Activated CD4-positive, alpha-beta T cell treated with anti-CD3 and anti-CD28 coated beads for 36 hours (primary cell): ENCODE results near the gene COL1A1. TPM values are rescaled to one million over a fixed set of nuclear protein-coding genes. Genes with fewer than 3 reads are reported as not detected.

Experiments
- ATAC-seq: fragments of 200-7000 bp; cut with Tn5 transposase; one replicate; pipeline ENCODE4 v1.10.0; 2021; ENCODE audit warnings: mild to moderate bottlenecking, moderate library complexity
- CTCF ChIA-PET: fragments of 350-600 bp; sonication (Branson Sonifier 250); formaldehyde crosslinking; loops from one replicate; lab custom pipeline; 2021; ENCODE audit warnings: antibody characterized with exemption; lab: Charles Lee
- POLR2A ChIA-PET: fragments of 350-600 bp; sonication (Branson Sonifier 250); formaldehyde crosslinking; loops from one replicate; lab custom pipeline; 2021; ENCODE audit warnings: antibody characterized with exemption, inconsistent platforms; lab: Charles Lee
- DNase-seq: peaks from one replicate; pipeline ENCODE4 v3.0.0-alpha.2; 2020
- H3K27ac Mint-ChIP-seq: one replicate; pipeline ENCODE4 v1.8.0; 2021; ENCODE audit warnings: mixed read lengths
- H3K27me3 Mint-ChIP-seq: one replicate; pipeline ENCODE4 v1.8.0; 2021; ENCODE audit warnings: mixed read lengths
- H3K36me3 Mint-ChIP-seq: one replicate; pipeline ENCODE4 v1.8.0; 2021; ENCODE audit warnings: low read depth, mixed read lengths
- H3K4me1 Mint-ChIP-seq: one replicate; pipeline ENCODE4 v1.8.0; 2021; ENCODE audit warnings: mixed read lengths
- H3K4me3 Mint-ChIP-seq: one replicate; pipeline ENCODE4 v1.8.0; 2021; ENCODE audit warnings: mild to moderate bottlenecking, moderate library complexity, mixed read lengths
- H3K9me3 Mint-ChIP-seq: one replicate; pipeline ENCODE4 v1.8.0; 2021; ENCODE audit warnings: low read depth, mixed read lengths
- intact Hi-C, 2 experiments: fragments of 100-400 bp; cut with DNase I in 1 of 2; cut with micrococcal nuclease in 1 of 2; formaldehyde crosslinking; loops; one replicate each; pipeline versions ENCODE4 v1.14.2 to v1.15.1; 2022 to 2024; cut with DNase I, micrococcal nuclease
- total RNA-seq, 2 experiments: library from RNA; stranded (reverse); gene quantifications; one replicate each; pipeline ENCODE4 v1.2.3, GENCODE V29; 2021

COL1A1 gene
- total RNA-seq, 2 experiments from 2014 or later = 0.55 to 0.70 TPM

- Mint-ChIP-seq H3K4me1 (peaks cover 40% of the 10 kb centered on the region), H3K9me3 (no peaks in the 10 kb centered on the region), H3K27ac (peak overlapping the region; percentile 96), H3K4me3 (peak overlapping the region; percentile 90), H3K36me3 (peaks cover 18% of the 10 kb centered on the region), H3K27me3 (no peaks in the 10 kb centered on the region)
- intact Hi-C loops = loop anchor here (1.0 to 5.0 kb wide), 7 partner anchors 10 to 959 kb away; partner anchors contain the start of genes EME1 (in 1 of the 2), LUC7L3 (in 1 of the 2), MRPL27 (in 1 of the 2) and PDK2 (in 1 of the 2)
- ATAC-seq (peak; percentile 66), DNase-seq (peak; percentile 95)
- ChIA-PET POLR2A (interaction anchor here (0.7 kb wide), 1 partner anchor 13 kb away, joined by 3 read pairs; no protein-coding TSS in a partner anchor), CTCF (interaction anchor here (1.1 to 2.9 kb wide), 7 partner anchors 10 to 84 kb away, joined by 3 to 50 read pairs (median 9); no protein-coding TSS in a partner anchor)
Observed at GRCh38 chr17:50151041-50151936, 50.1 kb downstream of the COL1A1 start.

- Mint-ChIP-seq H3K4me1 (peaks cover 46% of the 10 kb centered on the region), H3K4me3 (peak within 1 kb of the TSS; percentile 90), H3K27ac (peak within 1 kb of the TSS; percentile 96), H3K27me3 (no peaks in the 10 kb centered on the region), H3K36me3 (peaks cover 18% of the 10 kb centered on the region), H3K9me3 (no peaks in the 10 kb centered on the region)
- intact Hi-C loops = loop anchor here (1.0 to 5.0 kb wide), 7 partner anchors 11 to 958 kb away; partner anchors contain the start of genes EME1 (in 1 of the 2), LUC7L3 (in 1 of the 2), MRPL27 (in 1 of the 2) and PDK2 (in 1 of the 2)
- ATAC-seq = peak; percentile 2
- CTCF ChIA-PET = interaction anchor here (0.7 to 2.9 kb wide), 6 partner anchors 11 to 270 kb away, joined by 3 to 50 read pairs (median 7); partner anchors contain the start of gene TMEM92
- POLR2A ChIA-PET = no interaction called here
- DNase-seq = no peak
Observed at GRCh38 chr17:50150354-50151040, 50.9 kb downstream of the COL1A1 start, which contains the start of gene PPP1R9B. TSS of gene PPP1R9B (minus strand) at chr17:50150677. CDS start at chr17:50150513, 164 bp downstream.

- CTCF ChIA-PET = interaction anchor here (0.7 to 2.3 kb wide), 9 partner anchors 10 to 271 kb away, joined by 3 to 13 read pairs (median 5); partner anchors contain the start of gene TMEM92
- POLR2A ChIA-PET = interaction anchor here (0.5 kb wide), 1 partner anchor 90 kb away, joined by 6 read pairs; no protein-coding TSS in a partner anchor
- H3K4me1 Mint-ChIP-seq = peaks cover 46% of the 10 kb centered on the region
- no peaks in the 10 kb centered on the region for H3K27me3 Mint-ChIP-seq
- no peaks in the 10 kb centered on the region for H3K9me3 Mint-ChIP-seq
- no peak for ATAC-seq
- intact Hi-C loops = loop anchor here in 1 of 2 experiments (1.0 to 5.0 kb wide), 5 partner anchors 197 to 717 kb away; partner anchors contain the start of genes EME1, LUC7L3, MRPL27 and SPOP
- peak; percentile 75 for DNase-seq
- H3K36me3 Mint-ChIP-seq = peaks cover 21% of the 10 kb centered on the region
- H3K27ac Mint-ChIP-seq = peak overlapping the region; percentile 81
- peak overlapping the region; percentile 90 for H3K4me3 Mint-ChIP-seq
Observed at GRCh38 chr17:50149417-50150353, 51.7 kb downstream of the COL1A1 start.

GRCh38 chr17:50149091-50149416 lies 52.4 kb downstream of the COL1A1 start:
- no peaks in the 10 kb centered on the region for H3K9me3 Mint-ChIP-seq
- H3K4me3 Mint-ChIP-seq = peak overlapping the region; percentile 90
- H3K27ac Mint-ChIP-seq = peak overlapping the region; percentile 81
- intact Hi-C loops = loop anchor here in 1 of 2 experiments (1.0 kb wide), 1 partner anchor 197 kb away; the partner anchor contains the start of gene XYLT2
- DNase-seq = no peak
- CTCF ChIA-PET = interaction anchor here (0.9 to 2.3 kb wide), 7 partner anchors 9 to 55 kb away, joined by 3 to 13 read pairs (median 7); no protein-coding TSS in a partner anchor
- H3K27me3 Mint-ChIP-seq = no peaks in the 10 kb centered on the region
- no peak for ATAC-seq
- peaks cover 27% of the 10 kb centered on the region for H3K36me3 Mint-ChIP-seq
- peaks cover 46% of the 10 kb centered on the region for H3K4me1 Mint-ChIP-seq
- POLR2A ChIA-PET = interaction anchor here (0.5 kb wide), 1 partner anchor 91 kb away, joined by 6 read pairs; no protein-coding TSS in a partner anchor

GRCh38 chr17:50148226-50149090 lies 53.0 kb downstream of the COL1A1 start:
- H3K4me1 Mint-ChIP-seq = peaks cover 52% of the 10 kb centered on the region
- ChIA-PET POLR2A (interaction anchor here (1.0 kb wide), 2 partner anchors 9 to 14 kb away, joined by 3 to 4 read pairs; no protein-coding TSS in a partner anchor), CTCF (interaction anchor here (0.6 to 2.3 kb wide), 9 partner anchors 9 to 141 kb away, joined by 3 to 13 read pairs (median 6); partner anchors contain the start of gene PDK2)
- peaks cover 33% of the 10 kb centered on the region for H3K36me3 Mint-ChIP-seq
- intact Hi-C loops = loop anchor here (1.0 kb wide), 2 partner anchors 8 to 198 kb away; partner anchors contain the start of gene XYLT2 (in 1 of the 2)
- peak overlapping the region; percentile 93 for H3K27ac Mint-ChIP-seq
- no peaks in the 10 kb centered on the region for H3K9me3 Mint-ChIP-seq
- no peaks in the 10 kb centered on the region for H3K27me3 Mint-ChIP-seq
- DNase-seq (peak; percentile 91), ATAC-seq (peak; percentile 28)
- peak overlapping the region; percentile 90 for H3K4me3 Mint-ChIP-seq

- ChIA-PET POLR2A (interaction anchor here (1.0 kb wide), 2 partner anchors 9 to 14 kb away, joined by 3 to 4 read pairs; no protein-coding TSS in a partner anchor), CTCF (interaction anchor here (0.6 to 2.3 kb wide), 8 partner anchors 8 to 140 kb away, joined by 3 to 13 read pairs (median 6); partner anchors contain the start of gene PDK2)
- Mint-ChIP-seq H3K4me3 (peak overlapping the region; percentile 90), H3K36me3 (peaks cover 37% of the 10 kb centered on the region), H3K4me1 (peaks cover 56% of the 10 kb centered on the region), H3K27ac (peak overlapping the region; percentile 93), H3K9me3 (no peaks in the 10 kb centered on the region), H3K27me3 (no peaks in the 10 kb centered on the region)
- DNase-seq (peak; percentile 57), ATAC-seq (no peak)
- intact Hi-C loops = loop anchor here in 1 of 2 experiments (1.0 kb wide), 1 partner anchor 8 kb away; no protein-coding TSS in a partner anchor
Observed at GRCh38 chr17:50147841-50148225, 53.6 kb downstream of the COL1A1 start.

- POLR2A ChIA-PET = no interaction called here
- peaks cover 45% of the 10 kb centered on the region for H3K36me3 Mint-ChIP-seq
- intact Hi-C loops = no loop called here
- CTCF ChIA-PET = interaction anchor here (1.2 to 2.1 kb wide), 6 partner anchors 14 to 53 kb away, joined by 4 to 8 read pairs (median 6); partner anchors contain the start of gene PDK2
- peaks cover 59% of the 10 kb centered on the region for H3K4me1 Mint-ChIP-seq
- ATAC-seq (no peak), DNase-seq (peak; percentile 36)
- no peaks in the 10 kb centered on the region for H3K9me3 Mint-ChIP-seq
- peak overlapping the region; percentile 90 for H3K4me3 Mint-ChIP-seq
- H3K27me3 Mint-ChIP-seq = no peaks in the 10 kb centered on the region
- H3K27ac Mint-ChIP-seq = peak overlapping the region; percentile 93
Observed at GRCh38 chr17:50146927-50147665, 54.3 kb downstream of the COL1A1 start.

- ChIA-PET POLR2A (no interaction called here), CTCF (interaction anchor here (0.9 to 1.9 kb wide), 6 partner anchors 10 to 31 kb away, joined by 3 to 8 read pairs (median 6); no protein-coding TSS in a partner anchor)
- peaks cover 61% of the 10 kb centered on the region for H3K4me1 Mint-ChIP-seq
- peak overlapping the region; percentile 93 for H3K27ac Mint-ChIP-seq
- H3K9me3 Mint-ChIP-seq = no peaks in the 10 kb centered on the region
- DNase-seq = peak; percentile 67
- intact Hi-C loops = no loop called here
- H3K4me3 Mint-ChIP-seq = peak overlapping the region; percentile 90
- H3K36me3 Mint-ChIP-seq = peaks cover 52% of the 10 kb centered on the region
- no peaks in the 10 kb centered on the region for H3K27me3 Mint-ChIP-seq
- ATAC-seq = no peak
Observed at GRCh38 chr17:50146230-50146926, 55.1 kb downstream of the COL1A1 start.
